Ishikawa (cell line): Measurements from ENCODE around the gene MTNR1B.

Experiments
- CEBPB ChIP-seq: IDR thresholded peaks from 2 replicates; pipeline ENCODE4 v1.6.1; 2012
- CREB1 ChIP-seq: IDR thresholded peaks from 2 replicates; pipeline ENCODE4 v1.6.1; 2012; ENCODE audit warnings: low read depth
- EGR1 ChIP-seq: IDR thresholded peaks from 2 replicates; pipeline ENCODE4 v1.6.1; 2012
- EP300 ChIP-seq: IDR thresholded peaks from 2 replicates; pipeline ENCODE4 v1.6.1; 2012; ENCODE audit warnings: borderline replicate concordance
- FOXM1 ChIP-seq: IDR thresholded peaks from 2 replicates; pipeline ENCODE4 v1.6.1; 2012; ENCODE audit warnings: low read depth, borderline replicate concordance
- NFIC ChIP-seq: IDR thresholded peaks from 2 replicates; pipeline ENCODE4 v1.6.1; 2012
- RAD21 ChIP-seq: IDR thresholded peaks from 2 replicates; pipeline ENCODE4 v1.6.1; 2012; ENCODE audit warnings: low read depth
- TAF1 ChIP-seq: IDR thresholded peaks from 2 replicates; pipeline ENCODE4 v1.6.1; 2012; ENCODE audit warnings: low read depth, mild to moderate bottlenecking
- TCF12 ChIP-seq: IDR thresholded peaks from 2 replicates; pipeline ENCODE4 v1.6.1; 2012; ENCODE audit warnings: low read depth
- TEAD4 ChIP-seq: IDR thresholded peaks from 2 replicates; pipeline ENCODE4 v1.6.1; 2012
- YY1 ChIP-seq: IDR thresholded peaks from 2 replicates; pipeline ENCODE4 v1.6.1; 2012; ENCODE audit warnings: low read depth
- ZBTB7A ChIP-seq: IDR thresholded peaks from 2 replicates; pipeline ENCODE4 v1.6.1; 2012; ENCODE audit warnings: low read depth
- TF ChIP-seq, protein P1 (sequence below): IDR thresholded peaks from 2 replicates; pipeline ENCODE4 v1.6.1; 2012; ENCODE audit warnings: low read depth, mild to moderate bottlenecking
- TF ChIP-seq, protein P2 (sequence below): IDR thresholded peaks from 2 replicates; pipeline ENCODE4 v1.6.1; 2012
- TF ChIP-seq, protein P3 (sequence below): IDR thresholded peaks from 2 replicates; pipeline ENCODE4 v1.6.1; 2012

The MTNR1B gene

DNA sequence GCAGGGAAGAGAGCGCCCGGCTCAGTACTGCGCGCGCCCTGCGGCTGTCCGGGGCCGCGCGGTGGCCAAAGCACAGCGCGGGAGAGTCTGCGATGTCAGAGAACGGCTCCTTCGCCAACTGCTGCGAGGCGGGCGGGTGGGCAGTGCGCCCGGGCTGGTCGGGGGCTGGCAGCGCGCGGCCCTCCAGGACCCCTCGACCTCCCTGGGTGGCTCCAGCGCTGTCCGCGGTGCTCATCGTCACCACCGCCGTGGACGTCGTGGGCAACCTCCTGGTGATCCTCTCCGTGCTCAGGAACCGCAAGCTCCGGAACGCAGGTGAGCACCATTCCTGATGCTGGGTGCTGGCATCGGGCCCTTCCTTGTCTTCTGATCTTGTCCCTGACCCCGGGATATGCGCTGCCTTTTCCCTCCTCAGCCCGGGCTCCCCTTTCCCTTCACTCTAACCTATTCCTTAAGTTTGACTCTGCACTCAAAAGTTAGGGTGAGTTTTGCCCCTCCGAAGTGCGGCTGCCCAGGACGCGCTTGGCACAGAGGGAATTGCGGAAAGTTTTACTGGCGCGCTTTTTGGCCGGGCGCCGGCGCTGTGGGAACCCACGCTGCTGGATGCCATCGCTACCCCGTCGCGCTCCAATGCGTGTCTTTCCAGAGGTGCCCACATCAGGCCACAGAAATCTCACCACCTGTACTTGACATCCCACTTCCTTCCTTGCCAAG lies at the start of gene MTNR1B:
MTNR1B (plus strand) TSS at position 18 of the 714 bp plus-strand sequence; CDS start at position 93, 75 bp downstream.
- TF ChIP-seq CEBPB, result no peak
- no peak for TF ChIP-seq RAD21
- TF ChIP-seq, protein P1, sequence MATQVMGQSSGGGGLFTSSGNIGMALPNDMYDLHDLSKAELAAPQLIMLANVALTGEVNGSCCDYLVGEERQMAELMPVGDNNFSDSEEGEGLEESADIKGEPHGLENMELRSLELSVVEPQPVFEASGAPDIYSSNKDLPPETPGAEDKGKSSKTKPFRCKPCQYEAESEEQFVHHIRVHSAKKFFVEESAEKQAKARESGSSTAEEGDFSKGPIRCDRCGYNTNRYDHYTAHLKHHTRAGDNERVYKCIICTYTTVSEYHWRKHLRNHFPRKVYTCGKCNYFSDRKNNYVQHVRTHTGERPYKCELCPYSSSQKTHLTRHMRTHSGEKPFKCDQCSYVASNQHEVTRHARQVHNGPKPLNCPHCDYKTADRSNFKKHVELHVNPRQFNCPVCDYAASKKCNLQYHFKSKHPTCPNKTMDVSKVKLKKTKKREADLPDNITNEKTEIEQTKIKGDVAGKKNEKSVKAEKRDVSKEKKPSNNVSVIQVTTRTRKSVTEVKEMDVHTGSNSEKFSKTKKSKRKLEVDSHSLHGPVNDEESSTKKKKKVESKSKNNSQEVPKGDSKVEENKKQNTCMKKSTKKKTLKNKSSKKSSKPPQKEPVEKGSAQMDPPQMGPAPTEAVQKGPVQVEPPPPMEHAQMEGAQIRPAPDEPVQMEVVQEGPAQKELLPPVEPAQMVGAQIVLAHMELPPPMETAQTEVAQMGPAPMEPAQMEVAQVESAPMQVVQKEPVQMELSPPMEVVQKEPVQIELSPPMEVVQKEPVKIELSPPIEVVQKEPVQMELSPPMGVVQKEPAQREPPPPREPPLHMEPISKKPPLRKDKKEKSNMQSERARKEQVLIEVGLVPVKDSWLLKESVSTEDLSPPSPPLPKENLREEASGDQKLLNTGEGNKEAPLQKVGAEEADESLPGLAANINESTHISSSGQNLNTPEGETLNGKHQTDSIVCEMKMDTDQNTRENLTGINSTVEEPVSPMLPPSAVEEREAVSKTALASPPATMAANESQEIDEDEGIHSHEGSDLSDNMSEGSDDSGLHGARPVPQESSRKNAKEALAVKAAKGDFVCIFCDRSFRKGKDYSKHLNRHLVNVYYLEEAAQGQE, result 0 out of 2 replicates have a peak, but pooled peaks have one; percentile 28
- TF ChIP-seq TAF1, result no peak

DNA sequence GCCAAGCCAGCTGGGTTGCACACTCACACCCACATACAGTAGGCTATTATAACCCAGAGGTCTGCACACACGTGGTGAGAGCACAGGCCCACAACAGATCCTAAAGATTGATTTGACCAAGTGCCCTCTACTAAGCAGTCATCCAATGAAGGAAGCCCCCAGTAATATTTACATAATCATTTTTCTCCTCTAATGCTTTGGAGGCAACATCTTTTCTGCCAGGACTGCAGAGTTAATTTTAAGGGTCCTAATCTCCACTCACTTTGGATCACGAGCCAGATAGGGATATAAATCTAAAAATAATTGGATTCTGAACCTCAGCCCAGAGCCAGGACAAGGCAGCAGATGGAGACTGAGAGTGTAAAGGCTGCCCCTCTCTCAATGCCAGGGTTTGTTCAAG lies 49.1 kb upstream of the MTNR1B start:
- no peak for TF ChIP-seq EP300
- no peak for TF ChIP-seq CEBPB
- no peak for TF ChIP-seq YY1
- TF ChIP-seq, protein P1, result no peak
- TF ChIP-seq, protein P2, sequence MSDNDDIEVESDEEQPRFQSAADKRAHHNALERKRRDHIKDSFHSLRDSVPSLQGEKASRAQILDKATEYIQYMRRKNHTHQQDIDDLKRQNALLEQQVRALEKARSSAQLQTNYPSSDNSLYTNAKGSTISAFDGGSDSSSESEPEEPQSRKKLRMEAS, result no peak
- TF ChIP-seq ZBTB7A, result no peak
- no peak for TF ChIP-seq RAD21
- no peak for TF ChIP-seq CREB1
- TF ChIP-seq, protein P3, sequence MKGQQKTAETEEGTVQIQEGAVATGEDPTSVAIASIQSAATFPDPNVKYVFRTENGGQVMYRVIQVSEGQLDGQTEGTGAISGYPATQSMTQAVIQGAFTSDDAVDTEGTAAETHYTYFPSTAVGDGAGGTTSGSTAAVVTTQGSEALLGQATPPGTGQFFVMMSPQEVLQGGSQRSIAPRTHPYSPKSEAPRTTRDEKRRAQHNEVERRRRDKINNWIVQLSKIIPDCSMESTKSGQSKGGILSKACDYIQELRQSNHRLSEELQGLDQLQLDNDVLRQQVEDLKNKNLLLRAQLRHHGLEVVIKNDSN, result no peak
- no peak for TF ChIP-seq EGR1
- no peak for TF ChIP-seq TAF1
- TF ChIP-seq TEAD4, result no peak
- TF ChIP-seq NFIC, result no peak

DNA sequence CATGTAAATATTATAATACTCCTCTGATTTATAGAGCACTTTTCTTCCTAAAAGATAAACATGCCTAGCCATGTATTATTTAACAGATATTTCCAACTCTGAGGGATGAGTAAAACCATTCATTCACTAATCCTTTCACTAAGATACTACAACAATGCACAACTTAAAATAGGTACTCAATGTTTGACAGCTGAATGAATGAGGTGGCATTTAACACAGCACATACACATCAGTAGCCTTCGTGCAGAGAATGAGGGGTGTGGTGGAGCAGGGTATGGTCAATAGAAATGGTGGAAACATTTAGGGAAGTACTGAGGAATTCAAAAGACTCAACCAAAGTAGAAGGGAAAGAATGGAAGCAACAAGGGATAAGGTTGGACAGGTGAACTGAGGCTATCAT lies 46.7 kb upstream of the MTNR1B start:
- no peak for TF ChIP-seq NFIC
- no peak for TF ChIP-seq ZBTB7A
- TF ChIP-seq EGR1, result no peak
- no peak for TF ChIP-seq EP300
- TF ChIP-seq TAF1, result no peak
- no peak for TF ChIP-seq YY1
- no peak for TF ChIP-seq CREB1
- no peak for TF ChIP-seq FOXM1
- TF ChIP-seq RAD21, result no peak
- TF ChIP-seq, protein P2, result no peak

DNA sequence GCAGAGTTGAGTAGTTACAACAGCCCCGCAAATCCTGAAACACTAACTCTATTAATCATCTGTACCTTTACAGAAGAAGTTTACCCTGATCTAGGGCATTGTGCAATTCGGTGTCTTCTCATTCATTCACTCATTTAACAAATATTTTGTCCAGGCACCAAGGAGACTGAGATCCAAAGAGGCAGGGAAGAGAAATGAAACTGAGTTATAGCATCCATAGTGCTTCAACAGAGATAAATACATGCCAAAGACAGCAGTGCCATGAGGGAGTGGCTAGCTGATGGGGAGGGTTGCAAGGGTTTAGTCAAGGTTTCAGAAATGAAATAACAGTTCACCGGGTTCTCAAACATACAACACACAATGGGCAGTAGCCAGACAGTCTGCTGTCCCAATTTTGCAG lies 40.2 kb upstream of the MTNR1B start:
- TF ChIP-seq, protein P1, result no peak
- TF ChIP-seq NFIC (no peak), CREB1 (no peak), FOXM1 (no peak), TEAD4 (no peak), YY1 (no peak), ZBTB7A (no peak), CEBPB (no peak)
- TF ChIP-seq, protein P3, result no peak
- TF ChIP-seq, protein P2, result no peak

DNA sequence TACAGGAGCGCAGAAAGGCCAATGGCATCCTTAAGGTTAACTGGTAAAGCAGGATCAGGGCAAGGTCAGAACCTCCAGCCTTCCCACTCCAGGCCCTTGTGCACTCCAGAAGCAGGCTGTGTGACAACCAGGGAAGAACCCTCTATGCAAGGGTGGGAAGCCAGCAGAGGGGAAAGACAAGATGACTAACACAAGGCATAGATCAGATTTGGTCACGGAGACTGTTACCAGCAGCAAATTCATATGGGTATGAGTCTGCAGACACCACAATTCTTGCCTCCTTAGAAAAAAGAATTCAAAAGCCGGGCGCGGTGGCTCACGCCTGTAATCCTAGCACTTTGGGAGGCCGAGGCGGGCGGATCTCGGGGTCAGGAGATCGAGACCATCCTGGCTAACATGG lies 39.8 kb upstream of the MTNR1B start:
- no peak for TF ChIP-seq FOXM1
- TF ChIP-seq CREB1, result no peak
- no peak for TF ChIP-seq ZBTB7A
- TF ChIP-seq TEAD4, result no peak
- TF ChIP-seq YY1, result no peak
- TF ChIP-seq, protein P1, result no peak
- TF ChIP-seq, protein P2, result no peak
- TF ChIP-seq, protein P3, result no peak
- TF ChIP-seq TAF1, result no peak
- TF ChIP-seq TCF12, result no peak
- TF ChIP-seq NFIC, result no peak
- no peak for TF ChIP-seq RAD21
- TF ChIP-seq EP300, result no peak
